HG03469 (cell line): ENCODE measurements around the gene APBB1IP.
"Not testable (repeated sequence)": the region's sequence is repeated elsewhere in the genome, so short reads cannot be mapped to it uniquely, and the experiment has no call there.

Experiments
- ATAC-seq: cut with Tn5 transposase; IDR thresholded peaks from one replicate; pipeline ENCODE4 v1.9.1; 2021; ENCODE audit warnings: mild to moderate bottlenecking, moderate library complexity, moderate number of reproducible peaks; ENCODE audit not compliant: unreplicated experiment

APBB1IP gene

DNA sequence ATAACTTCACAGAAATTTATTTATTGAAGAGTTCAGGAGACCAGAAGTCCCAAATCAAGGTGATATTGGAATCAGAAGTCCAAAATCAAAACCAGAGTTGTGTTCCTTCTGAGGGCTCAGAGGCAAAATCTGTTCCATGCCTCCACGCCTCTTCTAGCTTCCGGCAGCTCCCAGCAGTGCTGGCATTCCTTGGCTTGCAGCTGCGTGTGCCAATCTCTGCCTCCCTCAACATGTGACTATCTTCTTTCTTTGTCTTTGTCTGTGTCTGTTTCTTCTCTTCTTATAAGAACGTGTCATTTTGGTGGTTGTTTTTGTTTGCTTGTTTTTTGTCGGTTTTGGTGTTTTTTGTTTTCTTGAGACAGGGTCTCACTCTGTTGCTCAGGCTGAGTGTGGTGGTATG, 116.1 kb downstream of the APBB1IP start:
- ATAC-seq: no peak

DNA sequence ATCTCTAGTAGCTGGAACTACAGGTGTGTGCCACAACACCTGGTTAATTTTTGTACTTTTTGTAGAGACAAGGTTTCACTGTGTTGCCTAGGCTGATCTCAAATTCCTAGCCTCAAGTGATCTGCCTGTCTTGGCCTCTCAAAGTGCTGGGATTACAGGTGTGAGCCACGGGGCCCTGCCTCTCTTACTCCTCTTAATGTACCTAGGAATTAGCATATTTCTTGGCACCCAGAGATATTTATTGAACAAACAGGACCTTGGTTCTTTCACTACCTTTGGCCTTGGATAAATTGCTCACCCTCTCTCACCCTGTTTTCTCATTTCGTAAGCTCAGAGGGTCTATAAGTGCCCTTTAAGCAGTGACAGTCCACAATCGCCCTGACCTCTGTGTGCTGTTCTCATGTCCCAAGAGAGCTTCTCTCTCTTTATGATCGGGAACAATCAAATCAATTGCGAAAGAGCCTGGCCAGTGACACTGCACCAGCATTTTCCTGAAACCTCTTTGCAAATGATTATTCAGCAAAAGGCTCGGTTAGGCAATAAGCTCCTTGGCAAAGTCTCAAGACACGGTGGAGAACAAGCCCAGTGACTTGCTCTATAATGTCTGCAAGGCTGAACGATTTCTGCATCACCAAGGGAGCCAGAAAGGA, 117.7 kb downstream of the APBB1IP start:
- ATAC-seq: no peak

DNA sequence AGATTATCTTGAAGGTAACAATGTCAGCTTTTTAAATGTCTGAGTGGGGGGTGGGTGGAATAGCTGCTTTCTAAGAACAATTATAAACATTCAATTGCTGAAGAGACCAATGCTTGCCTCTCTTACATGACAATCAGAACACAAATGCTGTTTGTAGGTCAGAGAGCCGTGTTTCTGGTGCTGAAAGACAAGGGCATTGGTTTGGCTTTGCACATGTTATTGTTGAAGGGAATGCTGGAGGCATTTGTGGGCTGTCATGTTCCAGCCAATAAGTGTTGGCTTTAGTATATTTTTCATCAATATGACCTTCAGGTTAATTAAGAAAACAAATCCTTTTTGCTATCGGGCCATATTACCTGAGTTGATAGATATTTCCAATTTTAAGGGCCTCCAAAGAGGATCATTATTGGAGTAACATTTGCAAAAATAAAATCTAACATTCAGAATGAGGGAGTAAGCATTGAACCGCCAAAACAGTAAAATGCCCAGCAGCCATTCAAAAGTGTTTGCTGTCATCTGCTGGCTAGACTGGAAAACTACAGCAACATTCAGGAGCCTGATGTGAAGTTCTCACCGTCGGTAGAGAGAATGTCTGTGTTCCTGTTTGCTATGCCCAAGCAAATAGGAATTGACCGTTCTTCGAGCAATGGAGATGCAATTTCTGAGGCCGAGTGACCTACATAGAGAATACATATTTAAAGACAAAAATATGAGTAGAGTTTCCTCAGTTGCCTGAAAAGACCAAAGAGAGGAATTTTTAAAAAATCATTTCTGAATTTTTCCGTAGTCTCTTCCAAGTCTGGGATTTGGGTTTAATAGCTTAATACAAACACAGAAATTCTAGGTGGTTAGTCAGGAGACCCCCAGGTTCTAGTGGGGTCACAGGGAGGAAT, 118.9 kb downstream of the APBB1IP start:
- ATAC-seq: no peak

DNA sequence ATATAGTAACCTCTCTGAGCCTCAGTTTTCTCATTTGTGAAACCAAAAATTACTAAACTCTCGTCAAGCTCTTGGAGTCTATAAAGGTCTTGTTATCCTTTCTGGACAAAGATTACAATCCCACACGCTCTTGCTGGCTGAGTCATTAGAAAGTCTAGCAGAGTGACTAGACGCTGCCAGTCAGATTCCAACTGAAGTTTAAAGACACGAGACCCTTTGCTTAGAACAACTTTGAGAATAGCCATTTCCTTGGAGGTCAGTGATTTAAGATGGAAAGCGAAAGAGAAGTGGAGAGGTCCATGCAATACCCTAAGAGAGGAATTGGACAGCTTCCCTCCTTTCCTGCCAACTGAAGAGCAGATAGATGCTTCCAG, 119.5 kb downstream of the APBB1IP start:
- ATAC-seq: no peak

DNA sequence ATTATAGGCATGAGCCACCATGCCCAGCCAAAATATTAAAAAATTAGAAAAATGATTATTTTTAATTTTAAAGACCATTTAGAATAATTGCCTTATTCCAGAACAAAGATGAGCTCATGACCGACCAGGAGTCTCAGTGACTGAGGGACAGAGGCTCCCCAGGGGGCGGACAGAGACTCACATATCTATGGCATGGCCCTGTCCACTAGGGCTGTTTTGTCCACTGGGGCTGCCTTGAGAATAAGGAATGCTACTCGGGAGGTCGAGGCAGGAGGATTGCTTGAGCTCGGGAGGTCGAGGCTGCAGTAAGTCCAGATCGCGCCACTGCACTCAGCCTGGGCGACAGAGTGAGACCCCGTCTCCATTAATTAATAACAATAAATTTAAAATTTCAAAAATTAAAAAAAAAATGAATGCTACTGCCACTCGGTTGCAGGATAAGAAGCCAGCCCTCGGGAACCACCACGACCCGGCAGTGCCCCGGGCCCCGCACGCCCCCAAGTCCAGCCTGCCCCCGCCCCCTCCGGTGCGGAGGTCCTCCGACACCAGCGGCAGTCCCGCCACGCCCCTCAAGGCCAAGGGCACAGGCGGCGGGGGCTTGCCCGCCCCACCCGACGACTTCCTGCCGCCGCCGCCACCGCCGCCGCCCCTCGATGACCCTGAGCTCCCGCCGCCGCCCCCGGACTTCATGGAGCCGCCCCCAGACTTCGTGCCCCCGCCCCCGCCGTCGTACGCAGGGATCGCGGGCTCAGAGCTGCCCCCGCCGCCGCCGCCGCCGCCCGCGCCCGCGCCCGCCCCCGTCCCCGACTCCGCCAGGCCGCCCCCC, 128.6 kb downstream of the APBB1IP start:
- no peak for ATAC-seq

DNA sequence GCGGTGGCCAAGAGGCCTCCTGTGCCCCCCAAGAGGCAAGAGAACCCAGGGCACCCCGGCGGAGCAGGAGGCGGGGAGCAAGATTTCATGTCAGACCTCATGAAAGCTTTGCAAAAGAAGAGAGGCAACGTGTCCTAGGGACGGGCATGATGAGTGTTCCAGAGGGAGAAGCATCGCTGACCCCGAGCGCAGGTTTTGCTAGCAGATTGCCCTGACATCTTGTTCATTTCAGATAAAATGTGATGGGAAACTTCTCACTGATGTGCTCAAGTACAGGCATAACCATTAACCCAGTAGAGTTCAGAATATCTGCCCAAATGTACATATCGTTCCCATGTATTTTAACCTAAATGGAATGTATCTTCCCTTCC, 129.2 kb downstream of the APBB1IP start:
- ATAC-seq: no peak

DNA sequence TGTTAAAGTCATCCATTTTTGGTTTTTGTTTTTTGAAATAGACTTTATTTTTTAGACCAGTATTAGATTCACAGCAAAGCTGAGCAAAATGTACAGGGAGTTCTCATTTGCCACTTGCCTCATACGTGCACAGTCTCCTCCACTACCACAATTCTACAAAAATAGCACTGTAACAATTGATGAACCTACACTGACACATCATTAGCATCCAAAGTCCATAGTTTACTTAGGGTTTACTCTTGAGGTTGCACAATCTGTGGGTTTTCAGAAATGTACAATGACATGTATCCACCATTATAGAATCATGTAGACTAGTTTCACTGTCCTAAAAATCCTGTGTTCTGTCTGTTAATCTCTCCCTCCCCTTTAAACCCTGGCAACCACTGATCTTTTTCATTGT, 133.5 kb downstream of the APBB1IP start:
- no peak for ATAC-seq

DNA sequence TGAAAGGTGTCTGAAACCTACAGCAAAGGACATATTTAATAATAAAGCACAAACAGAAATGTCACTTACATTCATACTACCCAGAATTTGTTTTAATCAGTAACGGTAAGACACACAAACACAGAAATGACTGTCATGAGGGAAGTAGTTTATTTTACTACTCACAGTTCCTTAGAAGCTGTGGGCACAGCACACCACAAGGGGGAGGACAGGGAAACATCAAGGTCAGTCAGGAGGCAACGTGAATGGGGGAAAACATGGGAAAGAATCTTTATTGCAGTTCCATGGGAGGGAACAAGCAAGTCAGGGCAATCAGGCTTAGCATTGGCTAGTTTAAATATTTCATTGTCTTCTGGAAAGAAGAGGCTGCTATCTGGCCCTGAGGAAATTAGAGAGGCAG, 135.5 kb downstream of the APBB1IP start:
- ATAC-seq: no peak

DNA sequence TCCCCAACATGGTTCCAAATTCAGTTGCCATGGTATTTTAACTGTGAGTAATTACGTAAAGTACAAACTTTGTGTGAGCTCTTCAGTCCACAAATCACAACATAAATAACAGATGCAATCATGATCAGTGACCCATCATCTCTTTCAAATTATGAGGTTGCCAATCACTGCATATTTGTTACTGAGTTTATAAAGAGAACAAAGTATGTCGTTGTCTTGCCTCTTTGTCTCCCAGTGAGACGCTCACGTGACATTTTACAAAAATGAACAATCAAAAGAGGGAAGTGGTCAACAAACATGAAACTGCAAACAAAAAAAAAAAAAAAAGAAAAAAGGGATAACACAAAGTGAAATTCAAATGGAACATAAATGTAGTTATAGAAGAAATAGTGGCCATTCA, 136.6 kb downstream of the APBB1IP start:
- no peak for ATAC-seq

DNA sequence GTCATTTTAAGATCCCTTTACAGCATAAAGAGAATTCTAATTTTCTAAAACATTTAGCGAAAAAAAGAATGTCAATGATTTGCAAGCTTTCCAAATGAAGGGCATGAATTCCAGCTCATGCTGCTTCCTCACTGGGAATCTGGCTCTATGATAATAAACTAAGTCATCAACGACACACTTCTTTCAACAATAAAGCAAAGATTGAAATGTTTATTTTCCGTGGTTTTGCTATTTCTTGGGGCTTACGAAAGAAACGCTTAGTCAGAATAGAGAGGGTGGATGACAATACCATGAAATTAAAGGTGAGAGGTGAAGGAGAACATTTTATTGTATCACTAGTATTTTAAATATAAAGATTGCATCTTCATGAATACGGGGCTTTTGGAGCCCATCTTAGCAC, 140.2 kb downstream of the APBB1IP start:
- not testable (repeated sequence) for ATAC-seq

DNA sequence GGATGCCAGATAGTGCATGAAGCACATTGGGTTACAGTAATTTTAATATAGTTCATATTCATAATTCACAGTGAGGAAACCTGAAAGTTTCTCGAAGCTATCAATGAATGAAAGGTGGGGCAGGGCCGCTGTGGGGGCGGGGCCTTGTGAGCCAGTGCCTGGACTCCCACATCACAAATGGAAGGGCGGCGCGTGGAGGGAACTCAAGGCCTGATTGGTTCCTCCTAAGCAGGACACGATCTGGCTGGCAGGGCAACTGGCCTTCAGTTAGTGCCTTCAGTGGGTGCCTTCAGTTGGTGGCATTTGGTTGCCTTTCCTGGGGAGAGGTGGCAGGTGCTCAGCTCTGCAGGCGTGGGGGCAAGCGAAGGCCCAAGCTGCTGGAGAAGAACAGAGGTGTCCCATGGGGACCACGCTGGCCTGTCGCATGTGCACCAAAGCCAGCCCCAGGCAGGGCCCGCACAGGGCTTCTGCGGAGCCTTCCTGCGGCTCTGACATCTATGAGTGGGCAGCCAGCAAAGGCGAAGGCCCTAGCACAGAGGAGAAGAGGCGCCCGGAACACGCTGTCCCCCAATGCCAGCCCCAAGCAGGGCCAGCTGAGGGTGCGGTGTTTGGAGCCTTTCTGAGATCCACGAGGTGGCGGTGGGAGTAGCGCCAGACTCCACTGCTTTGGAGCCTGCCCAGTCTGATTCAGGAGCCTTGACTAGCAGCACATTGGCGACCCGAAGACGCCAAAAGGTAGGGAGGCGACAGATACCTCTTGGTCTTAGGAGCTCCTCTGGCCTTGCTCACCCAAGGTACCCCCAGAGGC, 141.3 kb downstream of the APBB1IP start:
- no peak for ATAC-seq

DNA sequence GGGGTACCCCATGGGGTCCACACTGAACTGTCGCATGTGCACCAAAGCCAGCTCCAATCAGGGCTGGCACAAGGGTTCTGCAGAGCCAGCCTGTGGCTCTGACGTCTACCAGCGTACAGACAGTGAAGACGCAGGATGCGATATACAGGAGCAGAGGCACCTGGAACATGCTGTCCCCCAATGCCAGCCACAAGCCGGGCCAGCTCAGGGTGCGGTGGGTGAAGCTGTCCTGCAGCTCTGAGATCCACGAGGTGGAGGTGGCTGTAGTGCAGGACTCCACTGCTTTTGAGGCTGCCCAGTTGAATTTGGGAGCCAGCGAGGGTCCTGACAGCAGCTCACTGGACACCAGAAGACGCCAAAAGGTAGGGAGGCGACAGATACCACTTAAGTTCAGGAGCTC, 148.1 kb downstream of the APBB1IP start:
- ATAC-seq: no peak

DNA sequence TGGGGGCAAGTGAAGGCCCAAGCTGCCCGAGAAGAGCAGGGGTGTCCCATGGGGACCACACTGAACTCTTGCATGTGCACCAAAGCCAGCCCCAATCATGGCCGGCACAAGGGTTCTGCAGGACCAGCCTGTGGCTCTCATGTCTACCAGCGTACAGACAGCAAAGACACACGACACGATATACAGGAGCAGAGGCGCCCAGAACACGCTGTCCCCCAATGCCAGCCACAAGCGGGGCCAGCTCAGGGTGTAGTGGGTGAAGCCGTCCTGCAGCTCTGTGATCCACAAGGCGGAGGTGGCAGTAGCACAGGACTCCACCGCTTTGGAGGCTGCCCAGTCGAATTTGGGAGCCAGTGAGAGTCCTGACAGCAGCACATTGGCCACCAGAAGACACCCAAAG, 150.5 kb downstream of the APBB1IP start:
- ATAC-seq: no peak

DNA sequence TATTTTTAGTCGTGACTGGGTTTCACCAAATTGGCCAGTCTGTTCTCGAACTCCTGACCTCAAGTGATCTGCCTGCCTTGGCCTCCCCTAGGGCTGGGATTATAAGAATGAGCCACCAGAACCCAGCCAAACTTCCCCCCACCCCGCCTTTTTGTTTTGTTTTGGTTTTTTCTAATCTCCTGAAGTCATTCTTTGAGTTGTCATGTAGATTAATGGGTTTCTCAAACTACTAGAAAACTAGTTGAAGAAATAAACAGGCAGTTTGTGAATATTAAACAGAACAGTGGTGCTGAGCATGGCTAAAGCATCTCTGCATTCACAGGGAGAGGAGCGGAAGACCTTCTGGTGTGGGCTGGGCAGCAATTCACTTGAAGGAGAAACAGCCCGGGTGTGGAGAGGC, 151.7 kb downstream of the APBB1IP start:
- not testable (repeated sequence) for ATAC-seq

DNA sequence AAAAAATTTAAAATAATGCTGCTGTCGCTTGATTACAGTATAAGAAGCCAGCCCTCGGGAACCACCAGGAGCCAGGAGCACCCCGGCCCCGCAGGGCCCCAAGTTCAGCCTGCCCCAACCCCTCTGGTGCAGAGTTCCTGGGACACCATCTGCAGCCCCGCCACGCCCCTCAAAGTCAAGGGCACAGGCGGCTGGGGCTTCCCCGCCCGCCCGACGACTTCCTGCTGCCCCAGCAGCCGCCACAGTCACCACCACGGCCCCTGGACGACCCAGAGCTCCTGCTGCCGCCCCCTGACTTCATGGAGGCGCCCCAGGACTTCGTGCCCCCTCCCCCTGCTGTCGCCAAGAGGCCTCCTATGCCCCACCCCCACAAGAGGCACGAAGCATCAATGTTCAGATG, 155.8 kb downstream of the APBB1IP start:
- ATAC-seq: no peak

DNA sequence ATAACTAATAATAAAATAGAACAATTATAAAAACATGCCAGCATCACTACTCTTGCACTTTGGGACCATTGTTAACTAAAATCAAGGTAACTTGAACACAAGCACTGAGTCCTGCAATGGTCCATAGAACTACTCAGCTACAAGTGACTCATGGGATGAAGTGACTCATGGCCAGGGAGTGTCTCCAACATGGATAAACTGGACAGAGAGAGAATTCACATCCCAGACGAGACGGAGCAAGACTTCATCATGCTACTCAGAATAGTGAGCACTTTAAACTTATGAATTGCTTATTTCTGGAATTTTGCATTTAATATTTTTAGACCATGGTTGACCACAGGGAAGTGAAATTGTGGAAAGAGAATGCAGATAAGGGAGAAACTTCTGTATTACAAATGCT, 165.1 kb downstream of the APBB1IP start:
- ATAC-seq: not testable (repeated sequence)

DNA sequence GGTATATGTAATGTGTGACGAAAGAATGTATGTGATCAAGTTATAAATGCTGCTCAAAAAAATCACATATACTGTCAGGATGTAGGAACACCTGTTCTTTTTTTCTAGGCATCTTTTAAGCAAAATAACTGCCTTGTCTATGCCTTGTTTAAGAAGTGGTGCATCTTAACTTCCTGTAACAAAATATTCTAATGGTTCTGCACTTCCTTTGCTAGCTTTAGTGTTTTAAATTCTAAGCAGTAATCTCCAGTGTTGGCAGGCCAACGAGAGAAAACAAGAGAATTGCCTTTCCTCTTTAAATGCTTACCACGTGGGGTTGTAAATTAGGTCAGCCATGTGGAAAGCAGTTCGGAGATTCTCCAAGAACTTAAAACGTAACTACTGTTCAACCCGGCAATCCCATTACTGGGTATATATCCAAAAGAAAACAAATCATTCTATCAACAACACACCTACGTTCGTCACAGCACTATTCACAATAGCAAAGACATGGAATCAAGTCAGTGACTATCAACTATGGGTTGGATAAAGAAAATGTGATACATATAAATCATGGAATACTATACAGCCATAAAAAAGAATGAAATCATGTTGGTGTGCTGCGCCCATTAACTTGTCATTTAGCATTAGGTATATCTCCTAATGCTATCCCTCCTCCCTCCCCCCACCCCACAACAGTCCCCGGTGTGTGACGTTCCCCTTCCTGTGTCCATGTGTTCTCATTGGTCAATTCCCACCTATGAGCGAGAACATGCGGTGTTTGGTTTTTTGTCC, 166.4 kb downstream of the APBB1IP start:
- not testable (repeated sequence) for ATAC-seq

DNA sequence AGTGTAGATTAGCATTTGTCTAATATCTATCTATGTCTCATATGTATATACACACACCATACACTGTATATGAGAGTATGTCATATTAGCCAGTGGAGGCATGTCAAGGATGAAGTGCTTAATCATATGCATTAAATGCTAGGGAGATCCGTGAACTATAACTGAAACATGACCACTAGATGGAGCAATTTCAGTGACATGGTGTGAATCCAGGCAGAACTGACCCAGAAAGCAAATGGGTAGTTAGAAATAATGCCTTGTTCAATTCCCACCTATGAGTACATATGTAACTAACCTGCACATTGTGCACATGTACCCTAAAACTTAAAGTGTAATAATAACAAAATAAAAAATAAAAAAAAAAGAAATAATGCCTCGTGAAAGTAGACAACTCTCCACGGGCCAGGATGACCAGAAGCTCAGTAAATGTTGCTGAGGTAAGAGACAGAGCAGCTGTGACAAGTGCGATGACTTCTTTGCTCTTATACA, 168.3 kb downstream of the APBB1IP start:
- ATAC-seq: peak; percentile 77

DNA sequence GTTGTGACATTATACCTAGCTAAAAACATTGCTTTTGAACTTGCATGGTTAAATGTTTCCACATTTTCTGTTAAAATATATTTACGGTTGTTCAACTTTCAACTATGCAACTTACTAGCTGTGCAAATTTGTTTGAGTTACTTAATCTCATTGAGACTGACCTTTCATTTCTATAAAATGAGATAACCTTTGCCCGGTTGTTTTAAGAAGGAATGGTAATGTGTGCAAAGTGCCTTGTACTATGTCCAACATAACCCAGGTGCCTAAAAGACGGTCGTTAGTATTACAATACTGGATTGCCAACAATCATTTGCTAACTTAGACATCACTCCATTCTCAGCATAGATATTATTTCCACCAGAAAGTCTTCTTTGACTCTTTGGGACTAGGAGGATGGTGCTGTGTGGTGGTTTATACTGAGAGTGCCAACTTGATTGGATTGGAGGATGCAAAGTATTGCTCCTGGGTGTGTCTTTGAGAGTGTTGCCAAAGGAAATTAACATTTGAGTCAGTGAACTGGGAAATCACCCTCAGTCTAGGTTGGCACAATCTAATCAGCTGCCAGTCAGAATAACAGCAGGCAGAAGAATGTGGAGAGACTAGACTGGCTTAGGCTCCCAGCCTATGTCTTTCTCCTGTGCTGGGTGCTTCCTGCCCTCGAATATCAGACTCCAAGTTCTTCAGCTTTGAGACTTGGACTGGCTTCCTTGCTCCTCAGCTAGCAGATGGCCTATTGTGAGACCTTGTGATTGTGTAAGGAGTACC, 174.2 kb downstream of the APBB1IP start:
- ATAC-seq: no peak
